Measurements from ENCODE around the gene NIF3L1.
A peak's percentile ranks its signal among the peaks of the same experiment; 100 is the strongest.

Gene NIF3L1

GRCh38 chr2:200861617-200862155 lies 27.5 kb upstream of the NIF3L1 start:
- no peak for TF ChIP-seq CTCF (IDR thresholded peaks at IDR 0.05; ENCODE audit: low read depth, low read length)

GRCh38 chr2:200862532-200863000 lies 26.6 kb upstream of the NIF3L1 start:
- DNase-seq (ENCODE audit: extremely low read depth, low read depth), result no peak
- no peak for TF ChIP-seq CTCF (IDR thresholded peaks at IDR 0.05; ENCODE audit: low read depth, low read length)

More at GRCh38 chr2:200861617-200862155, 27.5 kb upstream of the NIF3L1 start:
- DNase-seq (ENCODE audit: extremely low read depth, low read depth), result no peak

GRCh38 chr2:200863782-200864175 lies 25.4 kb upstream of the NIF3L1 start:
- no peak for TF ChIP-seq CTCF (IDR thresholded peaks at IDR 0.05; ENCODE audit: low read depth, low read length)

GRCh38 chr2:200864176-200865034 lies 24.8 kb upstream of the NIF3L1 start, which contains the start of gene CLK1:
TSS of gene CLK1 (minus strand) at chr2:200864658. CDS start at chr2:200861862, 2,796 bp downstream.
- DNase-seq (ENCODE audit: extremely low read depth, low read depth), result peak; percentile 86
- no peak for TF ChIP-seq CTCF (IDR thresholded peaks at IDR 0.05; ENCODE audit: low read depth, low read length)

More at GRCh38 chr2:200863782-200864175, 25.4 kb upstream of the NIF3L1 start:
- no peak for DNase-seq (ENCODE audit: extremely low read depth, low read depth)

GRCh38 chr2:200869014-200869413 lies 20.2 kb upstream of the NIF3L1 start:
- DNase-seq (ENCODE audit: extremely low read depth, low read depth), result no peak
- no peak for TF ChIP-seq CTCF (IDR thresholded peaks at IDR 0.05; ENCODE audit: low read depth, low read length)

- no peak for DNase-seq (ENCODE audit: extremely low read depth, low read depth)
- TF ChIP-seq CTCF (IDR thresholded peaks at IDR 0.05; ENCODE audit: low read depth, low read length), result no peak
Observed at GRCh38 chr2:200871151-200871550, 18.0 kb upstream of the NIF3L1 start.

- no peak for DNase-seq (ENCODE audit: extremely low read depth, low read depth)
- TF ChIP-seq CTCF (IDR thresholded peaks at IDR 0.05; ENCODE audit: low read depth, low read length), result no peak
Observed at GRCh38 chr2:200873560-200873959, 15.6 kb upstream of the NIF3L1 start.
